Parathyroid adenoma (tissue), 2 donors: ENCODE measurements around the gene ARHGAP15.
A peak's percentile ranks its signal among the peaks of the same experiment; 100 is the strongest.
"Not testable (repeated sequence)": the region's sequence is repeated elsewhere in the genome, so short reads cannot be mapped to it uniquely, and the experiment has no call there.

Experiments
- H2AFZ ChIP-seq: fragments of 300-600 bp; sonication (generic); one replicate; pipeline ENCODE4 v1.7.0; 2017; ENCODE audit warnings: antibody characterized with exemption, mild to moderate bottlenecking
- H3K27ac ChIP-seq: fragments of 300-600 bp; sonication (generic); one replicate; pipeline ENCODE4 v1.7.0; 2017
- H3K27me3 ChIP-seq: fragments of 300-600 bp; sonication (generic); one replicate; pipeline ENCODE4 v1.7.0; 2017; ENCODE audit warnings: low read length; ENCODE audit not compliant: control insufficient read depth, insufficient read depth
- H3K36me3 ChIP-seq: fragments of 300-600 bp; sonication (generic); one replicate; pipeline ENCODE4 v1.7.0; 2017; ENCODE audit warnings: low read length; ENCODE audit not compliant: control insufficient read depth, insufficient read depth
- H3K4me1 ChIP-seq: fragments of 300-600 bp; sonication (generic); one replicate; pipeline ENCODE4 v1.7.0; 2017; ENCODE audit warnings: control low read depth
- H3K4me2 ChIP-seq: fragments of 300-600 bp; sonication (generic); one replicate; pipeline ENCODE4 v1.7.0; 2017; ENCODE audit warnings: low read length
- H3K4me3 ChIP-seq: fragments of 300-600 bp; sonication (generic); one replicate; pipeline ENCODE4 v1.7.0; 2017; ENCODE audit warnings: low read depth, low read length
- H3K79me2 ChIP-seq: fragments of 300-600 bp; sonication (generic); one replicate; pipeline ENCODE4 v1.7.0; 2017; ENCODE audit warnings: control low read depth
- H3K9ac ChIP-seq: fragments of 300-600 bp; sonication (generic); one replicate; pipeline ENCODE4 v1.7.0; 2017; ENCODE audit warnings: mild to moderate bottlenecking
- H3K9me3 ChIP-seq: fragments of 300-600 bp; sonication (generic); one replicate; pipeline ENCODE4 v1.7.0; 2017; ENCODE audit warnings: low read length; ENCODE audit not compliant: control insufficient read depth
- TF ChIP-seq, protein P1 (sequence below): fragments of 300-600 bp; sonication (generic); IDR thresholded peaks from one replicate; pipeline ENCODE4 v1.7.0; 2017; ENCODE audit warnings: antibody characterized with exemption, mild to moderate bottlenecking
- donor health status: primary hyperparathyroidism.

Gene ARHGAP15

DNA sequence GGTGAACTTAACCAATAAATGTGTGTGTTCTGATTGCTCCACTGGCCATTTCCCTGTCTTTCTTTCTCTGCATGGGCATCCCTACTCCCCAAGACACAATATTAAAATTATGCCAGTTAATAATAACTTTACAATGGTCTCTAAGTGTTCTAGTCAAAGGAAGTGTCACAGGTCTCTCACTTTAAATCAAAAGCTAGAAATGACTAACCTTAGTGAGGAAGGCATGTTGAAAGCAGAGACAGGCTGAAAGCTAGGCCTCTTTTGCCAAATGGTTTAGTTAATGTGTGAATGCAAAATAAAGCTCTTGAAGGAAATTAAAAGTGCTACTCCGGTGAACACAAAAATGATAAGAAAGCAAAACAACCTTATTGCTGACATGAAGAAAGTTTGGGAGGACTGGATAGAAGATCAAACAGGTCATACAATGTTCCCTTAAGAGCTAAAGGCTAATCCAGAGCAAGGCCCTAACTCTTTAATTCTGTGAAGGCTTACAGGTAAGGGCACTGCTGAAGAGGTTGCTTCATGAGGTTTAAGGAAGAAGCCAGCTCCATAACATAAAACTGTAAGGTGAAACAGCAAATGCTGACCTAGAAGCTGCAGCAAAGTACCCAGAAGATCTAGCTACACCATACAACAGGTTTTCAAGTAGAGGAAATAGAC, 44.0 kb upstream of the ARHGAP15 start:
- Histone ChIP-seq H3K9me3 (no peaks in the 10 kb centered on the region), H3K27me3 (no peaks in the 10 kb centered on the region), H2AFZ (no peak overlapping the region), H3K9ac (no peak overlapping the region), H3K36me3 (no peaks in the 10 kb centered on the region), H3K4me1 (no peaks in the 10 kb centered on the region), H3K27ac (no peak overlapping the region), H3K4me3 (no peak overlapping the region), H3K79me2 (no peaks in the 10 kb centered on the region), H3K4me2 (no peak overlapping the region)
- TF ChIP-seq, protein P1, sequence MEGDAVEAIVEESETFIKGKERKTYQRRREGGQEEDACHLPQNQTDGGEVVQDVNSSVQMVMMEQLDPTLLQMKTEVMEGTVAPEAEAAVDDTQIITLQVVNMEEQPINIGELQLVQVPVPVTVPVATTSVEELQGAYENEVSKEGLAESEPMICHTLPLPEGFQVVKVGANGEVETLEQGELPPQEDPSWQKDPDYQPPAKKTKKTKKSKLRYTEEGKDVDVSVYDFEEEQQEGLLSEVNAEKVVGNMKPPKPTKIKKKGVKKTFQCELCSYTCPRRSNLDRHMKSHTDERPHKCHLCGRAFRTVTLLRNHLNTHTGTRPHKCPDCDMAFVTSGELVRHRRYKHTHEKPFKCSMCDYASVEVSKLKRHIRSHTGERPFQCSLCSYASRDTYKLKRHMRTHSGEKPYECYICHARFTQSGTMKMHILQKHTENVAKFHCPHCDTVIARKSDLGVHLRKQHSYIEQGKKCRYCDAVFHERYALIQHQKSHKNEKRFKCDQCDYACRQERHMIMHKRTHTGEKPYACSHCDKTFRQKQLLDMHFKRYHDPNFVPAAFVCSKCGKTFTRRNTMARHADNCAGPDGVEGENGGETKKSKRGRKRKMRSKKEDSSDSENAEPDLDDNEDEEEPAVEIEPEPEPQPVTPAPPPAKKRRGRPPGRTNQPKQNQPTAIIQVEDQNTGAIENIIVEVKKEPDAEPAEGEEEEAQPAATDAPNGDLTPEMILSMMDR = no peak

- TF ChIP-seq, protein P1 = no peak
- no peak overlapping the region for H3K9ac ChIP-seq
- H2AFZ ChIP-seq = no peak overlapping the region
- no peak overlapping the region for H3K4me3 ChIP-seq
- no peak overlapping the region for H3K4me2 ChIP-seq
- no peaks in the 10 kb centered on the region for H3K4me1 ChIP-seq
- H3K9me3 ChIP-seq = no peaks in the 10 kb centered on the region
- H3K27ac ChIP-seq = no peak overlapping the region
- H3K27me3 ChIP-seq = no peaks in the 10 kb centered on the region
- H3K36me3 ChIP-seq = no peaks in the 10 kb centered on the region
- no peaks in the 10 kb centered on the region for H3K79me2 ChIP-seq
Observed at GRCh38 chr2:143087033-143087432, 42.2 kb upstream of the ARHGAP15 start.

DNA sequence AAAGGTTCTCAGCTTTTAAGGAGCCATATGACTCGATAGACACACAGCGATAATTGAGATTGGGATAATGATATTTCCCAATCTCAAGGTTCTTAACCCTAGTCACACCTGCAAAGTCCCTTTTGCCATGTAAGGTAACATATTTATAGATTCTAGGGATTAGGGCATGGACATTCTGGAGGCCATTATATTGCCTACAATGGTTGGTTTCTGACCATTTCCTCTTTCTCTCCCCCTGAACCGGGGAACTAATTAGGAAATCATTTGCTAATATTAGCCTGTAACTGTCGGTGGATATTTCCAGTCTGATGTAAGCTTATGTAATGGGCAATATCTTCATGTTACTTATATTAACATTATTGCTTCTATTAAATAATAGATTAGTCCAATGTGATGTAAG, 40.8 kb upstream of the ARHGAP15 start:
- Histone ChIP-seq H3K36me3 (no peaks in the 10 kb centered on the region), H3K9ac (no peak overlapping the region), H3K79me2 (no peaks in the 10 kb centered on the region), H3K27me3 (no peaks in the 10 kb centered on the region), H3K27ac (no peak overlapping the region), H2AFZ (no peak overlapping the region), H3K4me2 (no peak overlapping the region), H3K4me1 (no peaks in the 10 kb centered on the region), H3K4me3 (no peak overlapping the region), H3K9me3 (no peaks in the 10 kb centered on the region)
- TF ChIP-seq, protein P1 = no peak

DNA sequence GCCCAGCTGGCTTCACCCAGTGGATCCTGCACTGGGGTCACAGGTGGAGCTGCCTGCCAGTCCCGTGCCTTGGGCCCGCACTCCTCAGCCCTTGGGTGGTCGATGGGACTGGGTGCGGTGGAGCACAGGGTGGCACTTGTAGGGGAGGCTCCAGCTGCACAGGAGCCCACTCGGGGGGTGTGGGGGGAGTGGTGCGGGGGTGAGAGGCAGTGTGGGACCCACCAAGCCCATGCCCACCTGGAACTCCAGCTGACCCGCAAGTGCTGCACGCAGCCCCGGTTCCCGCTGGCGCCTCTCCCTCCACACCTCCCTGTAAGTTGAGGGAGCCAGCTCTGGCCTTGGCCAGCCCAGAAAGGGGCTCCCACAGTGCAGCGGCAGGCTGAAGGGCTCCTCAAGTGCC, 39.7 kb upstream of the ARHGAP15 start:
- not testable (repeated sequence) for H3K27ac ChIP-seq, H2AFZ ChIP-seq, H3K79me2 ChIP-seq, H3K27me3 ChIP-seq, H3K4me3 ChIP-seq, H3K4me1 ChIP-seq, H3K36me3 ChIP-seq, H3K9me3 ChIP-seq, H3K9ac ChIP-seq, H3K4me2 ChIP-seq

GRCh38 chr2:143110758-143111428, 18.3 kb upstream of the ARHGAP15 start:
- Histone ChIP-seq H3K4me3 (no peak overlapping the region), H3K27me3 (no peaks in the 10 kb centered on the region), H3K4me2 (no peak overlapping the region), H3K9ac (no peak overlapping the region), H3K4me1 (no peaks in the 10 kb centered on the region), H2AFZ (no peak overlapping the region), H3K27ac (no peak overlapping the region), H3K79me2 (no peaks in the 10 kb centered on the region), H3K9me3 (no peaks in the 10 kb centered on the region), H3K36me3 (no peaks in the 10 kb centered on the region)
- TF ChIP-seq, protein P1 = peak; percentile 33
